Stomach (tissue), 9 donors: Measurements from ENCODE around the gene ITGB8. TPM values are rescaled to one million over a fixed set of nuclear protein-coding genes. Genes with fewer than 3 reads are reported as not detected.

ENCODE experiments used
- DNase-seq, 2 donors: peaks; one replicate each; pipeline versions ENCODE4 v3.0.0 to v3.0.0-alpha.2; 2013 to 2019
- H3K27ac ChIP-seq, 5 donors: fragments of 200-600 bp in 4 of 5; sonication (generic) in 4 of 5; one replicate each; pipeline ENCODE4 v1.5.1; 2013 to 2019; ENCODE audit warnings: mild to moderate bottlenecking in 1 of 5, moderate library complexity in 1 of 5
- H3K27me3 ChIP-seq, 3 donors: fragments of 200-600 bp; sonication (generic); one replicate each; pipeline ENCODE4 v1.5.1; 2017 to 2019; ENCODE audit warnings: mixed run types in 1 of 3
- H3K36me3 ChIP-seq, 4 donors: fragments of 200-600 bp; sonication (generic); 1 replicate in 3 of 4; 2 replicates in 1 of 4; pipeline ENCODE4 v1.5.1; 2016 to 2019
- H3K4me1 ChIP-seq, 4 donors: fragments of 200-600 bp; sonication (generic); one replicate each; pipeline ENCODE4 v1.5.1; 2016 to 2019
- H3K4me3 ChIP-seq, 4 donors: fragments of 200-600 bp; sonication (generic) in 3 of 4; one replicate each; pipeline ENCODE4 v1.5.1; 2016 to 2019; ENCODE audit warnings: mild to moderate bottlenecking in 1 of 4
- H3K9me3 ChIP-seq, 4 donors: fragments of 200-600 bp; sonication (generic); one replicate each; pipeline ENCODE4 v1.5.1; 2016 to 2019
- CTCF ChIP-seq, 7 experiments: fragments of 450-650 bp in 4 of 7; fragments of 200-600 bp in 3 of 7; sonication (generic) in 3 of 7; IDR thresholded peaks; one replicate each; pipeline ENCODE4 v1.5.1; 2016 to 2019; ENCODE audit warnings: antibody characterized with exemption in 7 of 7, control low read depth in 2 of 7, mild to moderate bottlenecking in 1 of 7
- EP300 ChIP-seq: sonication (generic); formaldehyde crosslinking; IDR thresholded peaks from one replicate; pipeline ENCODE4 v1.6.1; 2017; ENCODE audit warnings: antibody characterized with exemption
- POLR2A ChIP-seq, 4 donors: fragments of 450-650 bp; IDR thresholded peaks; one replicate each; pipeline ENCODE4 v1.6.1; 2016; ENCODE audit warnings: antibody characterized with exemption in 4 of 4, control low read depth in 2 of 4, mild to moderate bottlenecking in 1 of 4, moderate library complexity in 1 of 4
- POLR2AphosphoS5 ChIP-seq, 3 donors: sonication (generic); formaldehyde crosslinking; IDR thresholded peaks; one replicate each; pipeline ENCODE4 v1.6.1; 2016; ENCODE audit warnings: antibody characterized with exemption in 3 of 3
- WGBS, 5 donors: extraction: QIAGEN DNeasy Blood & Tissue Kit in 3 of 5; methylation state at CpG; one replicate each; pipeline versions ENCODE4 v1.1.5 to v1.1.7; 2013 to 2018; 5-methylcytosine and 5-hydroxymethylcytosine counted together
- intact Hi-C: fragments of 100-400 bp; cut with DNase I; formaldehyde crosslinking; loops from one replicate; pipeline ENCODE4 v1.15.1; 2023; ENCODE audit warnings: low total_unique reads
- polyA plus RNA-seq, 3 donors: library from polyadenylated mRNA; stranded (reverse); fragments of 200-250 nt; gene quantifications; one replicate each; pipeline ENCODE4 v1.2.3, GENCODE V29; 2013
- total RNA-seq, 5 donors: library from RNA; depleted of rRNA; stranded (reverse); fragments of >200 nt; gene quantifications; one replicate each; pipeline versions ENCODE4 v1.1.0 to v1.2.3, GENCODE V29; 2014 to 2016
- donor health status: healthy with polysubstance abuse.
- donor health status: Bipolar disorder and iron deficiency.
- donor health status: healthy.

ITGB8 gene
- total and polyA plus RNA-seq, 8 donors: 1.1 to 31.9 (median 6.5) TPM

- Histone ChIP-seq H3K4me3 (no peak overlapping the region), H3K36me3 (no peaks in the 10 kb centered on the region), H3K9me3 (peaks cover 0 to 14% (median 8%) of the 10 kb centered on the region in 4 donors), H3K27me3 (no peaks in the 10 kb centered on the region), H3K27ac (no peak overlapping the region), H3K4me1 (no peaks in the 10 kb centered on the region)
- TF ChIP-seq CTCF (IDR thresholded peaks at IDR 0.05) (no peak), EP300 (no peak), POLR2AphosphoS5 (IDR thresholded peaks at IDR 0.05) (no peak), POLR2A (IDR thresholded peaks at IDR 0.05) (no peak)
- WGBS, 5 donors: 37 to 43% (median 41%) methylated on average over 2 of the region's 2 CpGs
- DNase-seq: no peak
- intact Hi-C loops: no loop called here
Measured at GRCh38 chr7:20447021-20447650, 116.4 kb downstream of the ITGB8 start.

- intact Hi-C loops: no loop called here
- DNase-seq: no peak
- Histone ChIP-seq H3K4me1 (no peaks in the 10 kb centered on the region), H3K4me3 (no peak overlapping the region), H3K27me3 (no peaks in the 10 kb centered on the region), H3K9me3 (peaks cover 0 to 14% (median 8%) of the 10 kb centered on the region in 4 donors), H3K27ac (no peak overlapping the region), H3K36me3 (no peaks in the 10 kb centered on the region)
- WGBS, 5 donors: 40 to 61% (median 54%) methylated on average over 3 of the region's 3 CpGs
- TF ChIP-seq CTCF (IDR thresholded peaks at IDR 0.05) (no peak), EP300 (no peak), POLR2A (IDR thresholded peaks at IDR 0.05) (no peak), POLR2AphosphoS5 (IDR thresholded peaks at IDR 0.05) (no peak)
Measured at GRCh38 chr7:20449176-20449575, 118.5 kb downstream of the ITGB8 start.

GRCh38 chr7:20450536-20450935 is 119.8 kb downstream of the ITGB8 start:
- H3K36me3 ChIP-seq: no peaks in the 10 kb centered on the region
- H3K4me1 ChIP-seq: no peaks in the 10 kb centered on the region
- H3K27me3 ChIP-seq: no peaks in the 10 kb centered on the region
- H3K27ac ChIP-seq: no peak overlapping the region
- no peak for TF ChIP-seq POLR2A (IDR thresholded peaks at IDR 0.05)
- no peak for TF ChIP-seq EP300
- TF ChIP-seq POLR2AphosphoS5 (IDR thresholded peaks at IDR 0.05): no peak
- no peak for TF ChIP-seq CTCF (IDR thresholded peaks at IDR 0.05)
- intact Hi-C loops: no loop called here
- 79 to 93% (median 85%) methylated on average over 2 of the region's 2 CpGs for WGBS, 5 donors
- peaks cover 0 to 2% (median 0%) of the 10 kb centered on the region in 4 donors for H3K9me3 ChIP-seq
- no peak overlapping the region for H3K4me3 ChIP-seq
- no peak for DNase-seq

- 84 to 91% (median 89%) methylated on average over 4 of the region's 4 CpGs for WGBS, 5 donors
- H3K36me3 ChIP-seq: no peaks in the 10 kb centered on the region
- intact Hi-C loops: no loop called here
Measured at GRCh38 chr7:20454202-20454601, 123.5 kb downstream of the ITGB8 start.

More at GRCh38 chr7:20454202-20454601, 123.5 kb downstream of the ITGB8 start:
- Histone ChIP-seq H3K27me3 (no peaks in the 10 kb centered on the region), H3K9me3 (no peaks in the 10 kb centered on the region), H3K4me1 (no peaks in the 10 kb centered on the region), H3K4me3 (no peak overlapping the region), H3K27ac (no peak overlapping the region)
- TF ChIP-seq POLR2A (IDR thresholded peaks at IDR 0.05) (no peak), CTCF (IDR thresholded peaks at IDR 0.05) (no peak), EP300 (no peak), POLR2AphosphoS5 (IDR thresholded peaks at IDR 0.05) (no peak)
- no peak for DNase-seq
